ENCODE results near the gene NME7.

DNA sequence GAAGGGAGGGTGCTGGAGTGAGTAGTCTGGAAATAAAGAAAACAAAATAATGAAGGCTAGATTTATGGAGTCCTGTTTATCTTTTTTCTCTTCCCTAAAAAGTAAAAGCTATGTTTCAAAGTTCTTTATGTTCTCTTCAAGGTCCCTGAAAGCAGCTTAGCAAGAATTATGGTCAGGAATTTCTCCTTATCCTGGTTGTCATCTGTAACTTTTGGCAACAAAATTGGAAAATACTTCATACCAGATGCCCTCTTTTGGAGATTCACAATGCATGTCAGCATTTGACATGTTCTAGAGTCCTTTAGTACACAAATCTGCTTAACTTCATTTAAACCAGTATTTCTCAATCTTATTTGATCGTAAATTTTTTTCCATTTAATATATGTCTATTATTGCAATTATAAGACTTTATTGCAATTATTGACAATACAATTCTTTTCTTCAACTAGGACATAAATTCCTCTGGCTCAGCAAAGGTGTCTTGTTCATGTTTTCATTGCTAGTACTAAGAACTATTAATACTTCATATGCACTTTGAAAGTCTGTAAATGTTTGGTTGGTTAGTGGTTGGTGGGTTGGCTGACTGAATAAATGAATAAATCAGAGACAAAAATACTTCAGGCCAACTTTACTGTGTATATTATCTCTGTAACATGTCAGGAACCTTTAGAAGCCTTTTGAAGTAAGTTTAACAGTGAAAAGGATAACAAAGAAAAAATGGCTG is 159.6 kb downstream of the NME7 start:
- TF ChIP-seq ELF1 (IDR thresholded peaks at IDR 0.05): no peak
- no peak for TF ChIP-seq CTCF (IDR thresholded peaks at IDR 0.05)
- no peak for TF ChIP-seq REST (IDR thresholded peaks at IDR 0.05; ENCODE audit: low read depth, low read length)
- no peak for TF ChIP-seq CHD2 (IDR thresholded peaks at IDR 0.05; ENCODE audit: low read length, partially characterized antibody)
- no peak for TF ChIP-seq FOXM1 (IDR thresholded peaks at IDR 0.05; ENCODE audit: low read depth)
- TF ChIP-seq POLR2AphosphoS5 (IDR thresholded peaks at IDR 0.05; ENCODE audit: low read depth, low read length): 0 out of 2 replicates have a peak, but pooled peaks have one; percentile 13
- TF ChIP-seq NFIC (IDR thresholded peaks at IDR 0.05; ENCODE audit: borderline replicate concordance): peak; percentile 81
- no peak for TF ChIP-seq SIN3A (IDR thresholded peaks at IDR 0.05; ENCODE audit: borderline replicate concordance, low read depth, low read length)
- TF ChIP-seq EZH2phosphoT487 (IDR thresholded peaks at IDR 0.05; ENCODE audit: borderline replicate concordance, low read depth): no peak
- no peak for TF ChIP-seq RFX5 (IDR thresholded peaks at IDR 0.05; ENCODE audit: low read length)
- TF ChIP-seq JUND (IDR thresholded peaks at IDR 0.05): peak; percentile 38; the same call in 1 of the 2 replicates

Measured in SK-N-SH (cell line).